Liver (tissue), 9 donors: Measurements from ENCODE around the gene THOC5. TPM values are rescaled to one million over a fixed set of nuclear protein-coding genes. Genes with fewer than 3 reads are reported as not detected.

Experiments
- DNase-seq: peaks from one replicate; pipeline ENCODE4 v3.0.0-alpha.2; 2017; ENCODE audit warnings: low spot score
- H3K27ac ChIP-seq, 2 donors: one replicate each; pipeline ENCODE4 v1.7.0; 2013; ENCODE audit warnings: inconsistent platforms in 2 of 2, low read length in 2 of 2, control low read depth in 1 of 2, low read depth in 1 of 2, mild to moderate bottlenecking in 1 of 2
- H3K27me3 ChIP-seq, 4 donors: one replicate each; pipeline versions ENCODE4 v1.6.1 to v1.7.0; 2013; ENCODE audit warnings: low read length in 3 of 4, inconsistent platforms in 1 of 4, mild to moderate bottlenecking in 1 of 4, moderate library complexity in 1 of 4; ENCODE audit not compliant: control insufficient read depth in 4 of 4, insufficient read depth in 4 of 4
- H3K36me3 ChIP-seq, 4 donors: one replicate each; pipeline versions ENCODE4 v1.6.1 to v1.7.0; 2013; ENCODE audit warnings: low read length in 3 of 4, mild to moderate bottlenecking in 3 of 4, low read depth in 1 of 4, moderate library complexity in 1 of 4; ENCODE audit not compliant: control insufficient read depth in 4 of 4, insufficient read depth in 3 of 4
- H3K4me1 ChIP-seq, 4 donors: one replicate each; pipeline versions ENCODE4 v1.6.1 to v1.7.0; 2013; ENCODE audit warnings: low read length in 3 of 4, mild to moderate bottlenecking in 3 of 4, moderate library complexity in 1 of 4; ENCODE audit not compliant: control insufficient read depth in 4 of 4, insufficient read depth in 4 of 4
- H3K4me3 ChIP-seq, 3 donors: one replicate each; pipeline versions ENCODE4 v1.6.1 to v1.7.0; 2013; ENCODE audit warnings: low read length in 3 of 3, control low read depth in 1 of 3, low read depth in 1 of 3, mild to moderate bottlenecking in 1 of 3
- H3K9ac ChIP-seq, 2 donors: one replicate each; pipeline ENCODE4 v1.7.0; 2013; ENCODE audit warnings: low read length in 2 of 2, mild to moderate bottlenecking in 2 of 2, moderate library complexity in 2 of 2, control low read depth in 1 of 2, low read depth in 1 of 2
- H3K9me3 ChIP-seq, 4 donors: one replicate each; pipeline versions ENCODE4 v1.6.1 to v1.7.0; 2013; ENCODE audit warnings: low read length in 3 of 4; ENCODE audit not compliant: control insufficient read depth in 4 of 4
- EGR1 ChIP-seq, 2 donors: IDR thresholded peaks; 2 replicates each; pipeline ENCODE4 v1.6.1; 2016 to 2018; ENCODE audit warnings: antibody characterized with exemption in 2 of 2, low read depth in 2 of 2
- FOXA1 ChIP-seq: IDR thresholded peaks from 2 replicates; pipeline ENCODE4 v1.6.1; 2016; ENCODE audit warnings: antibody characterized with exemption
- FOXA2 ChIP-seq: IDR thresholded peaks from 2 replicates; pipeline ENCODE4 v1.6.1; 2016; ENCODE audit warnings: antibody characterized with exemption
- GABPA ChIP-seq, 2 donors: IDR thresholded peaks in 1 of 2; conservative IDR thresholded peaks in 1 of 2; 2 replicates each; pipeline ENCODE4 v1.6.1; 2016; ENCODE audit warnings: antibody characterized with exemption in 2 of 2, mild to moderate bottlenecking in 1 of 2, moderate library complexity in 1 of 2
- HNF4A ChIP-seq, 2 donors: conservative IDR thresholded peaks; 2 replicates each; pipeline ENCODE4 v1.6.1; 2016; ENCODE audit warnings: antibody characterized with exemption in 2 of 2, mild to moderate bottlenecking in 2 of 2
- HNF4G ChIP-seq: IDR thresholded peaks from 2 replicates; pipeline ENCODE4 v1.6.1; 2016; ENCODE audit warnings: antibody characterized with exemption
- JUND ChIP-seq, 2 donors: IDR thresholded peaks; 2 replicates each; pipeline ENCODE4 v1.6.1; 2016; ENCODE audit warnings: antibody characterized with exemption in 2 of 2
- NR2F2 ChIP-seq: IDR thresholded peaks from 2 replicates; pipeline ENCODE4 v1.6.1; 2016; ENCODE audit warnings: antibody characterized with exemption
- RAD21 ChIP-seq, 2 donors: IDR thresholded peaks; 2 replicates each; pipeline ENCODE4 v1.6.1; 2016; ENCODE audit warnings: antibody characterized with exemption in 2 of 2, mild to moderate bottlenecking in 2 of 2
- RXRA ChIP-seq, 2 donors: IDR thresholded peaks; 2 replicates each; pipeline ENCODE4 v1.6.1; 2017 to 2018; ENCODE audit warnings: antibody characterized with exemption in 2 of 2, mild to moderate bottlenecking in 1 of 2
- SP1 ChIP-seq: IDR thresholded peaks from 2 replicates; pipeline ENCODE4 v1.6.1; 2018; ENCODE audit warnings: antibody characterized with exemption, mild to moderate bottlenecking
- TAF1 ChIP-seq: conservative IDR thresholded peaks from 2 replicates; pipeline ENCODE4 v1.6.1; 2016; ENCODE audit warnings: antibody characterized with exemption, mild to moderate bottlenecking
- YY1 ChIP-seq: IDR thresholded peaks from 2 replicates; pipeline ENCODE4 v1.6.1; 2016; ENCODE audit warnings: antibody characterized with exemption, mild to moderate bottlenecking
- WGBS: extraction: QIAGEN DNeasy Blood & Tissue Kit; methylation state at CpG from one replicate; pipeline ENCODE4 v1.1.7; 2013; 5-methylcytosine and 5-hydroxymethylcytosine counted together
- polyA plus RNA-seq, 2 donors: library from polyadenylated mRNA; stranded (reverse) in 1 of 2; unstranded in 1 of 2; fragments of 200-250 nt in 1 of 2; fragments of >200 nt in 1 of 2; fragmentation: Nextera tagmentation in 1 of 2; extraction: Ambion mirVana in 1 of 2; gene quantifications; one replicate each; pipeline versions ENCODE4 v1.2.1 to v1.2.3, GENCODE V29; 2013 to 2015
- total RNA-seq, 2 donors: library from RNA; depleted of rRNA; stranded (reverse); fragments of >200 nt; gene quantifications; one replicate each; pipeline ENCODE4 v1.2.3, GENCODE V29; 2014
- TF ChIP-seq, protein P1 (sequence below): fragments of 150-350 bp; IDR thresholded peaks from 2 replicates; pipeline ENCODE4 v1.5.1; 2017; ENCODE audit warnings: improper control_type of control experiment, low read depth, low read length; ENCODE audit not compliant: missing input control
- TF ChIP-seq, protein P2 (sequence below): IDR thresholded peaks from 2 replicates; pipeline ENCODE4 v1.6.1; 2016; ENCODE audit warnings: antibody characterized with exemption
- TF ChIP-seq, protein P3 (sequence below): IDR thresholded peaks from 2 replicates; pipeline ENCODE4 v1.6.1; 2016; ENCODE audit warnings: antibody characterized with exemption, mild to moderate bottlenecking
- TF ChIP-seq, protein P4 (sequence below): IDR thresholded peaks from 2 replicates; pipeline ENCODE4 v1.6.1; 2016; ENCODE audit warnings: antibody characterized with exemption
- TF ChIP-seq, protein P5 (sequence below): IDR thresholded peaks from 2 replicates; pipeline ENCODE4 v1.6.1; 2016; ENCODE audit warnings: antibody characterized with exemption
- donor health status: healthy.
- donor health status: healthy.
- donor health status: healthy.
- donor health status: healthy.
- donor health status: healthy.

Gene THOC5
- total and polyA plus RNA-seq, 4 donors: 7.4 to 25.1 (median 14.5) TPM

DNA sequence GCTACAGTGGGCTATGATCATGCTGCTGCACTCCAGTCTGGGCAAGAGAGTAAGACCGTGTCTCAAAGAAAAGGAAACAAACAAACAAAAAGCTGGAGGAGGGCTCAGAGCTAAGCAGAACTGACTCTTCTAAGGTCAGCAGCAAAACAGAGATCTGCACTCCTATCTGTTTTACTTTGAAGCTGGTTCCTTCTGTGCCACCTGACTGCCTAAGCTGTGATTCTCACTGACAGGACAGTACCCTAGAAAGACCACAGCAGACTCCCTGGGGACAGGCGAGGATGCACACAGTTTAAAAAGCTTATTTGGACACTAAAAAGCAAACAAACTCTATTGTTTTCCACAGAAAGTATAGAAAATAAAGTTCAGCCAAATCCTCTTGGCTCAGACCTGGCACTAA, 43.0 kb downstream of the THOC5 start:
- no peak overlapping the region for H3K9ac ChIP-seq
- DNase-seq: no peak
- H3K4me1 ChIP-seq: no peaks in the 10 kb centered on the region
- no peaks in the 10 kb centered on the region for H3K9me3 ChIP-seq
- no peak overlapping the region for H3K4me3 ChIP-seq
- no peak for TF ChIP-seq GABPA (IDR thresholded peaks at IDR 0.05 in 1 of 2, conservative IDR thresholded peaks at IDR 0.05 in 1 of 2)
- TF ChIP-seq FOXA1: no peak
- TF ChIP-seq, protein P1, sequence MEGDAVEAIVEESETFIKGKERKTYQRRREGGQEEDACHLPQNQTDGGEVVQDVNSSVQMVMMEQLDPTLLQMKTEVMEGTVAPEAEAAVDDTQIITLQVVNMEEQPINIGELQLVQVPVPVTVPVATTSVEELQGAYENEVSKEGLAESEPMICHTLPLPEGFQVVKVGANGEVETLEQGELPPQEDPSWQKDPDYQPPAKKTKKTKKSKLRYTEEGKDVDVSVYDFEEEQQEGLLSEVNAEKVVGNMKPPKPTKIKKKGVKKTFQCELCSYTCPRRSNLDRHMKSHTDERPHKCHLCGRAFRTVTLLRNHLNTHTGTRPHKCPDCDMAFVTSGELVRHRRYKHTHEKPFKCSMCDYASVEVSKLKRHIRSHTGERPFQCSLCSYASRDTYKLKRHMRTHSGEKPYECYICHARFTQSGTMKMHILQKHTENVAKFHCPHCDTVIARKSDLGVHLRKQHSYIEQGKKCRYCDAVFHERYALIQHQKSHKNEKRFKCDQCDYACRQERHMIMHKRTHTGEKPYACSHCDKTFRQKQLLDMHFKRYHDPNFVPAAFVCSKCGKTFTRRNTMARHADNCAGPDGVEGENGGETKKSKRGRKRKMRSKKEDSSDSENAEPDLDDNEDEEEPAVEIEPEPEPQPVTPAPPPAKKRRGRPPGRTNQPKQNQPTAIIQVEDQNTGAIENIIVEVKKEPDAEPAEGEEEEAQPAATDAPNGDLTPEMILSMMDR: no peak
- TF ChIP-seq, protein P2, sequence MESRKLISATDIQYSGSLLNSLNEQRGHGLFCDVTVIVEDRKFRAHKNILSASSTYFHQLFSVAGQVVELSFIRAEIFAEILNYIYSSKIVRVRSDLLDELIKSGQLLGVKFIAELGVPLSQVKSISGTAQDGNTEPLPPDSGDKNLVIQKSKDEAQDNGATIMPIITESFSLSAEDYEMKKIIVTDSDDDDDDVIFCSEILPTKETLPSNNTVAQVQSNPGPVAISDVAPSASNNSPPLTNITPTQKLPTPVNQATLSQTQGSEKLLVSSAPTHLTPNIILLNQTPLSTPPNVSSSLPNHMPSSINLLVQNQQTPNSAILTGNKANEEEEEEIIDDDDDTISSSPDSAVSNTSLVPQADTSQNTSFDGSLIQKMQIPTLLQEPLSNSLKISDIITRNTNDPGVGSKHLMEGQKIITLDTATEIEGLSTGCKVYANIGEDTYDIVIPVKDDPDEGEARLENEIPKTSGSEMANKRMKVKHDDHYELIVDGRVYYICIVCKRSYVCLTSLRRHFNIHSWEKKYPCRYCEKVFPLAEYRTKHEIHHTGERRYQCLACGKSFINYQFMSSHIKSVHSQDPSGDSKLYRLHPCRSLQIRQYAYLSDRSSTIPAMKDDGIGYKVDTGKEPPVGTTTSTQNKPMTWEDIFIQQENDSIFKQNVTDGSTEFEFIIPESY: no peak
- TF ChIP-seq, protein P3, sequence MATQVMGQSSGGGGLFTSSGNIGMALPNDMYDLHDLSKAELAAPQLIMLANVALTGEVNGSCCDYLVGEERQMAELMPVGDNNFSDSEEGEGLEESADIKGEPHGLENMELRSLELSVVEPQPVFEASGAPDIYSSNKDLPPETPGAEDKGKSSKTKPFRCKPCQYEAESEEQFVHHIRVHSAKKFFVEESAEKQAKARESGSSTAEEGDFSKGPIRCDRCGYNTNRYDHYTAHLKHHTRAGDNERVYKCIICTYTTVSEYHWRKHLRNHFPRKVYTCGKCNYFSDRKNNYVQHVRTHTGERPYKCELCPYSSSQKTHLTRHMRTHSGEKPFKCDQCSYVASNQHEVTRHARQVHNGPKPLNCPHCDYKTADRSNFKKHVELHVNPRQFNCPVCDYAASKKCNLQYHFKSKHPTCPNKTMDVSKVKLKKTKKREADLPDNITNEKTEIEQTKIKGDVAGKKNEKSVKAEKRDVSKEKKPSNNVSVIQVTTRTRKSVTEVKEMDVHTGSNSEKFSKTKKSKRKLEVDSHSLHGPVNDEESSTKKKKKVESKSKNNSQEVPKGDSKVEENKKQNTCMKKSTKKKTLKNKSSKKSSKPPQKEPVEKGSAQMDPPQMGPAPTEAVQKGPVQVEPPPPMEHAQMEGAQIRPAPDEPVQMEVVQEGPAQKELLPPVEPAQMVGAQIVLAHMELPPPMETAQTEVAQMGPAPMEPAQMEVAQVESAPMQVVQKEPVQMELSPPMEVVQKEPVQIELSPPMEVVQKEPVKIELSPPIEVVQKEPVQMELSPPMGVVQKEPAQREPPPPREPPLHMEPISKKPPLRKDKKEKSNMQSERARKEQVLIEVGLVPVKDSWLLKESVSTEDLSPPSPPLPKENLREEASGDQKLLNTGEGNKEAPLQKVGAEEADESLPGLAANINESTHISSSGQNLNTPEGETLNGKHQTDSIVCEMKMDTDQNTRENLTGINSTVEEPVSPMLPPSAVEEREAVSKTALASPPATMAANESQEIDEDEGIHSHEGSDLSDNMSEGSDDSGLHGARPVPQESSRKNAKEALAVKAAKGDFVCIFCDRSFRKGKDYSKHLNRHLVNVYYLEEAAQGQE: no peak
- TF ChIP-seq NR2F2: no peak
- no peak for TF ChIP-seq JUND (IDR thresholded peaks at IDR 0.05)
- TF ChIP-seq RXRA (IDR thresholded peaks at IDR 0.05): no peak
- TF ChIP-seq YY1: no peak
- no peak for TF ChIP-seq EGR1 (IDR thresholded peaks at IDR 0.05; ENCODE audit: low read depth in 2 of 2)
- TF ChIP-seq, protein P4, sequence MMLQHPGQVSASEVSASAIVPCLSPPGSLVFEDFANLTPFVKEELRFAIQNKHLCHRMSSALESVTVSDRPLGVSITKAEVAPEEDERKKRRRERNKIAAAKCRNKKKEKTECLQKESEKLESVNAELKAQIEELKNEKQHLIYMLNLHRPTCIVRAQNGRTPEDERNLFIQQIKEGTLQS: no peak
- TF ChIP-seq SP1: no peak
- no peak for TF ChIP-seq FOXA2
- TF ChIP-seq, protein P5, sequence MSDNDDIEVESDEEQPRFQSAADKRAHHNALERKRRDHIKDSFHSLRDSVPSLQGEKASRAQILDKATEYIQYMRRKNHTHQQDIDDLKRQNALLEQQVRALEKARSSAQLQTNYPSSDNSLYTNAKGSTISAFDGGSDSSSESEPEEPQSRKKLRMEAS: no peak
- TF ChIP-seq HNF4A (conservative IDR thresholded peaks at IDR 0.05): no peak
- no peak for TF ChIP-seq HNF4G
- no peak for TF ChIP-seq RAD21 (IDR thresholded peaks at IDR 0.05)
- no peak for TF ChIP-seq TAF1
- WGBS: 87% methylated on average over 2 of the region's 2 CpGs
- peaks cover 16 to 53% (median 35%) of the 10 kb centered on the region in 4 donors for H3K36me3 ChIP-seq
- no peaks in the 10 kb centered on the region for H3K27me3 ChIP-seq
- H3K27ac ChIP-seq: no peak overlapping the region
